ENCODE results near the gene GLYAT. TPM values are rescaled to one million over a fixed set of nuclear protein-coding genes. Genes with fewer than 3 reads are reported as not detected.
A peak's percentile ranks its signal among the peaks of the same experiment; 100 is the strongest.

Gene GLYAT, protein sequence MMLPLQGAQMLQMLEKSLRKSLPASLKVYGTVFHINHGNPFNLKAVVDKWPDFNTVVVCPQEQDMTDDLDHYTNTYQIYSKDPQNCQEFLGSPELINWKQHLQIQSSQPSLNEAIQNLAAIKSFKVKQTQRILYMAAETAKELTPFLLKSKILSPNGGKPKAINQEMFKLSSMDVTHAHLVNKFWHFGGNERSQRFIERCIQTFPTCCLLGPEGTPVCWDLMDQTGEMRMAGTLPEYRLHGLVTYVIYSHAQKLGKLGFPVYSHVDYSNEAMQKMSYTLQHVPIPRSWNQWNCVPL
- total RNA-seq = not detected

DNA sequence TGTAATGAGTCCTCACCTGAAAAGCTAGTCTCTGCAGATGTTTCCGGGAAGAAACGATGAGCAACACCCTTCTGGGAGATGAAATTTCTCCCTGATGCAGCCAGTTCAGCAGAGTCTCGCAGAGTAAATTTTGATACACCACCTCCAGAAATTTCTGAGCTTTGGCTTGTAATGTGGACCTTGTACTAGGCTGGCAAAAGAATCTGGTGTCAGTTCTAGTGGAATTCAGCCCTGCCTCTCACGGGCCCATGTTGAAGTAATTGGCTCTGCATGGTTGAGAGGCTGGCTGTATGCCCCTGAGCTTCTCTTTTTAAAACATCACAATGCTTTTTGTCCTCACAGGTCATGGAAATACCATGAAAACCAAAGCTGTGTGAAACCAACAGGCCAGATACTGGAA is at the start of gene GLYAT:
Gene GLYAT, minus strand, starts transcription at position 125 of the 400 bp plus-strand sequence. CDS start 7,447 bp downstream, outside the sequence.
- ATAC-seq = no peak

DNA sequence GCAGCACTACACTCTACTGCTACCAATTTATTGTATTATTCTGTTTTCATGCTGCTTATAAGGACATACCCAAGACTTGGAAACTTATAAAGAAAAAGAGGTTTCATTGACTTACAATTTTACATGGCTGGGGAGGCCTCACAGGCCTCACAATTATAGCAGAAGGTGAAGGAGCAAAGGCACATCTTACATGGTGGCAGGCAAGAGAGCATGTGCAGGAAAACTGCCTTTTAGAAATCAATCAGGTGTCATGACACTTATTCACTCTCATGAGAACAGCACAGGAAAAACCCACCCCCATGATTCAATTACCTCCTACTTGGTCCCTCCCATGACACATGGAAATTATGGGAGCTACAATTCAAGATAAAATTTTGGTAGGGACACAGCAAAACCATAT is 49.6 kb upstream of the GLYAT start:
- no peak for ATAC-seq

DNA sequence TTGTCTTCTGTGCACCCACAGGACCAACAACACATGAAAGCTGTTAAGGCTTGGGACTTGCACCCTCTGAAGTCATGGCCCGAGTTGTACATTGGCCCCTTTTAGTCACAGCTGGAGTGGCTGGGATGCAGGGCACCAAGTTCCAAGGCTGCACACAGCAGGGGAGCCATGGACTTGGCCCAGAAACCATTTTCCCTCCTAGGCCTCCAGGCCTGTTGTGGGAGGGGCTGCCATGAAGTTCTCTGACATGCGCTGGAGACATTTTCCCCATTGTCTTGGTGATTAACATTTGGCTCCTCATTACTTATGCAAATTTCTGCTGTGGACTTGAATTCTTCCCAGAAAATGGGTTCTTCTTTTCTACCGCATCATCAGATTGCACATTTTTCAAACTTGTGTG is 48.8 kb upstream of the GLYAT start:
- no peak for ATAC-seq

- ATAC-seq = no peak
Measured at GRCh38 chr11:58776891-58777710, 45.4 kb upstream of the GLYAT start.

DNA sequence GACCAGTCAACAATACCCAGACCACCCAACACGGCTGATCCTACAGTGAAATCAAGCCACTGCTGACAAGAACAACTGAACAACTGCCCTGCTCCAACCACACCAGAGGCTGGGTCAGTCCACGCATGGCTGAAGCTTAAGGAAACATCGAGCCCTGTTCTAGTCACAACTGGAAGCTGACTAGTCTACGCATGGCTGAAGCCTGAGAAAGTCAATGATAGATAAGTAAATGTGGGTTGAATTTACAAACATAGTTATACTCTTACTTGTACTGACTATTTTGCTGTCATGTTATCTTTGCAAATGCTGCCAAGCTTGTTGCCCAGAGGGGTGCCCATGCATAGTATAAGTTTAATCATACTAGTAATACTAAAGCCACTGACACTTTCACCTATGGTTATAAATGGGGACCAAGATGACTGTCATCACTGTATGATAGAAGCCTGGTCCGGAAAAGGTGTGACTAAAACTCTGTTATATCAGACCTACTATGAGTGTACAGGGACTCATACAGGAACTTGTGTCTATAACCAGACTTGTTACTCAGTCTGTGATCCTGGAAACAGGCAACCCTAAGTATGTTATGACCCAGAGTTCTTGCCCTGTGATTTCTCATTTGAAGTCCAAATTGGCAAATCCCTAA is 43.4 kb upstream of the GLYAT start:
- ATAC-seq = no peak

DNA sequence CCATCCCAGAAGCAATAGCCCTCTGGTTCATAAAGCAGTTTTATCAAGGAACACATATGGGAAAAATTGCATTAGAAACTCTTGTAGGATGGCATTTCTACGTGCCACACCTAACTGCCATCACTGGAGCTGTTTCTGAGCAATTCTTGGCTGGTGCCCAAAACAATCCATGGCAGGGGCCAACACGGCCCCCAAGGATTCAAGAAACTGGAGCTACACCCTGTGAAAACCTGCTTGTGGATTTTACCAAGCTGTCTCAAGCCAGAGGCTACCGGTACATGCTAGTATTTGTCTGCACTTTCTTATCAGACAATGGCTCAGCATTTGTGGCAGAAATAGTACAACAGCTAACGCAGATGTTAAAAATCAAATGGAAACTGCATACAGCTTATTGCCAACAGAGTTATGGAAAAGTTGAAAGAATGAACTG is 42.4 kb upstream of the GLYAT start:
- ATAC-seq = no peak

DNA sequence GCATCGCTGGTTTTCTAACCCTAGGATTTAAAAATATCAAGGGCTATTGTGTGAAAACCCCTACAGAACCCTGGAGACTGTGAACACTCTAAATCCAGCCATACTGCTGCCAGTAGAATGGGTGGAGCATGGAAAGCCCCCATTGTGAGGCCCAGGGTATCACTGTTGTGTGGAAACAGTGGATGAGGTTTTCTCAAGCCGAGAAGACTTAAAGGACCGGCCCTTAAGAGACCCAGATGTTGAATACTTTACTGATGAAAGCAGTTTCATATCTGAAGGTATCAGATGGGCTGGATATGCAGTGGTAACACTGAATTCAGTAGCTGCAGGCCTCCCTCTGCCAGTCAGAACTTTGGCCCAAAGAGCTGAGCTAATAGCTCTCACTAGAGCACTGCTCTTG is 41.6 kb upstream of the GLYAT start:
- no peak for ATAC-seq

- no peak for ATAC-seq
Measured at GRCh38 chr11:58772329-58773285, 40.9 kb upstream of the GLYAT start.

GRCh38 chr11:58771458-58771855 is 39.7 kb upstream of the GLYAT start:
- no peak for ATAC-seq

GRCh38 chr11:58770627-58771457 is 39.1 kb upstream of the GLYAT start:
- ATAC-seq = peak; percentile 100

- ATAC-seq = no peak
Measured at GRCh38 chr11:58770166-58770565, 38.4 kb upstream of the GLYAT start.

DNA sequence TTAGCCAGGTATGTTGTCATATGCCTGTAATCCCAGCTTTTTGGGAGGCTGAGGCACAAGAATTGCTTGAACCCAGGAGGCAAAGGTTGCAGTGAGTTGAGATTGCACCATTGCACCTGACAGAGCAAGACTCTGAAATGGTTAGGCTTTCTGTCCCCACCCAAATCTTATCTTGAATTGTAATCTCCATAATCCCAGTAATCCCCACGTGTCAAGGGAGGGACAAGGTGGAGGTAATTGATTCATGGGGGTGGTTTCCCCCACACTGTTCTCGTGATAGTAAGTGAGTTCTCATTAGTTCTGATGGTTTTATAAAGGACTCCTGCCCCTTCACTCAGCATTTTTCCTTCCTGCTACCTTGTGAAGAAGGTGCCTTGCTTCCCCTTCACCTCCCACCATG is 37.6 kb upstream of the GLYAT start:
- no peak for ATAC-seq

DNA sequence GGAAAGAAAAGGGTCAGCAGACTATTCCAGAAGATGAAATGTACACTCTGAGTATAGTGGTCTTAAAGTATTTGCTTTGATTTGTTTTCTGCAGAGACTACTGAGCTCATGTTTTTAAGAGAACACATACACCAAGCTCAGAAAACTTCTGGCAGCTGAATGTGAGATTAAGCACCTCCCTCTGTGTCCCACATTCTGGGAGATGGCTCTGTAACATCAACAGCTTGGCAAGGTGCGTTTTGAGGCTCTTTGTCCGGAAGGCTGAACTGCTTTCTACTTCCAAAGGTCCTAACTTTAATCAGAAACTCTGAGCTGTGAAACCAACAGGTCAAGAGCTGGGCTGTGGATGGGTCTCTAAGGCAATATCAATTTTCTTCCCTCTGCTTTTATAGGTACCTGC is 36.4 kb upstream of the GLYAT start:
- ATAC-seq = no peak

- ATAC-seq = no peak
Measured at GRCh38 chr11:58765078-58765477, 33.3 kb upstream of the GLYAT start.

DNA sequence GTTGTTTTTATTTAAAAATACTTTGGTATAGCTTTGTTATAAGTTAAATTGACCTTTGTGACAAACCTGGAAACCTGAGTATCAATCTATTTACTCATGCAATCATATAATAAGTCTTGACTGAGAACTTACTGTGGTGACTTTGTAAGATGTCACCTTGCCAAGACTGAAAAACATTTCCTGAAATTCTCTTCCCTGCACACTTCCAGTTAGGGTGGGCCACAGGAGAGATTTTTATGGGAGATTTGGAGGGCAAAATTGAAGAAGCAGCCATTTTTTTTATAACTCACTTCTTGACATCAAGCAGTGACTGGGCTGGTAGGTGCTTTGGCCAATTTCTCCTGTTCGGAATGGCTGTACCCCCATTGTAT is 31.4 kb upstream of the GLYAT start:
- ATAC-seq = no peak

DNA sequence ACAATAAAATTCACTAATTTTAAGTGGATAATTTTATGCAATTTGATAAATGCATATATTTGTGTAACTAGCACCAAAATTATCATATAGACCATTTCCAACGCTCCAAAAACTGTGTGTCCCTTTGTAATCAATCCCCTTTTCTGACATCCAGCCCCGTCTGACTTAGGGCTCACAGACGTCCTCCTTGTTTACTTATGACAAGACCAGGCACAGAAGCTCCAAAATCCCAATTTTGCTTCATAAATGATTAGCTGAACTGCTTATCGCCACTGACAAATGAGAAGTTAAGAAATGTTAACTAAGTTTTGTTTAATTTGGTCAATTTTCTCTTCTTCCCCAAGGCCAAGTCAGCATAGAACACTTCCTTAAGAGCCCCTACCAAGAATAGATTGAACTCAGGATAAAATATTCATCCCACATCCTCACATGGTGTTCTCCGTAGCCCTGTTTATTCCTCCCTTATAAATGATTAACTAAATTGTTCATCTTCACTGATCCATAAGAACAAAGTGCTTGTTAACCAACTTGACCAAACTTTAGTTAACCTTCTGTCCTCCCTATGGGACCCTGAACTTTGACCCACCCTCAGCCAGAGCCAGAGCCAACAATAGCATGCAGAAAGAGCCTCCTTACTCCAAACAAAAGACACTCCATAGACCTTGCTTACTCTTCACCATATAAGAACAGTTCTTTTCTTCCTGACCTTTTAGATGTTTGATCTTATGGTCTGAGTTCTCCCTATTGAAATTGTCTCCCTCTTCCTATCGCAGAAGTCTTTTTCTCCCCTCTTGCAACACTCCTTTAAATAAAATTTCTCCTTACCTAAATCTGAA is 30.8 kb upstream of the GLYAT start:
- ATAC-seq = no peak

DNA sequence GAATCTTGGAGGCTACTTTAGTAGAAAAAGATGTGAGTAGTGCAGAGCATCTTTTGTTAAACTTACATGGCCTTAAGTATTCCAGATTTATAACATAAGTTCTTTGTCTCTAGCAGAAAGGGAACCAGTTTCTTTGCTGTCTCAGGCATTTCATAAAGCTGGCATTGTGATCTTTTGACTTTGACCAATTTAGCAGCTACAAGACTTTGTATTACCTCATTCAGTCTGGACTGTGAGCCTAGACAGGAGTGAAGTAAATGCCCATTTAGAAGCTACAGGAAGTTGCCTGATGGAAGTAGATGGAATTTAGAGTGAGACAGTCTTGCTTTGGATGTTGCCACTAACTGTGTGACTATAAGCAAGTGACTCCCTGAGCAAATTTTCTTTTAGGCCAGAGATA is 25.7 kb upstream of the GLYAT start:
- ATAC-seq = no peak

DNA sequence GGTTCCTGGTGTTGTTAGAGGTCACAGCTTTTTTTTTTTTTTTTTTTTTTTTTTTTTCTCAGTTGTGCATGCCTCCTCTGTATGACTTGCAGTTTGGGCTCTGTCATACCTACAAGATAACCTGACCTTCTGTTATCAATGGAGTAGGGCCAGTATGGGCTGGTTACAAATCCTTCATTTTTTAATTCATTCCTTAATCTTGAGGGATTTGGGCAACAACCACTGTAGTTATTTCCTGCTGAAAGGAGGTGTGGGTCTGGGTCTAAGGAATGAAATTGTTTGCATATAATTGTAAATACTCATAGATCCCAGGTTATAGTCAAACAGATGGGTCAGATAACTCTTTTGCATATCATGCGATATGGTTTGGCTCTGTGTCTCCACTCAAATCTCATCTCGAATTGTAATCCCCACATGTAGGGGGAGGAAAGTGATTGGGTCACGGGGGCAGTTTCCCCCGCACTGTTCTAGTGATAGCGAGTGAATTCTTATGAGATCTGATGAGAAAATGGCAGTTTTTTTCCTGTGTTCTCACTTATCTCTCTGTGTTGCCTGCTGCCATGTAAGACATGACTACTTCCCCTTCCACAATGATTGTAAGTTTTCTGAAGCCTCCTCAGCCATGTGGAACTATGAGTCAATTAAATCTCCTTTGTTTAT is 14.1 kb upstream of the GLYAT start:
- no peak for ATAC-seq

DNA sequence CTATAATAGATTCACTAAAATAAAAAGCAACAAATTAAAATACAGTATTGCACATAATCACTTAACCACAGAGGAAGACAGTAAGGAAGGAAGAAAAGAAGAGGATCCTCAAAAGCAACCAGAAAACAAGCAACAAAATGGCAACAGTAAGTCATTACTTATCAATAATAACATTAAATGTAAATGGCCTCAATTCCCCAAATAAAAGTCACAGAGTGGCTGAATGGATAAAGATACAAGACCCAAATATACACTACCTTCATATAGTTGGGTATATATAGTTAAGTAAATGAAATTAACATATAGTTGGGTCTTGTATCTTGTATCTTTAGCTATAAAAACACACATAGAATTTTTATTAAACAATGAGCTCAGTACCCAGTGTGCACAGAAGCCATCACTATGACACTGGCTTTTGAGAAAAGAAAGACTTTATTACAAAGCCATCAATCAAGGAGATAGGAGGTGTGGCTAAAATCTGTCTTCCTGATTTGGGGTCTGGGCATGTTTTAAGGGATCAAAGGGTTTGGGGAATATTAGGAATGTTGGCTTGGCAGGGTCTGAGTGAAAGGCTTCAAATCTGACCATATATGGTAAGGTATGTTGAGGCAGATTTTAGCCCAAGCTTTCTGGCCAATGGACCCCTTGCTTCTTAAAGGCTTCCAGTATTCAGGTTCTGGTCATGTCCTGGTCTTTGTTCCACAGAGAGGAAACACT is 13.4 kb upstream of the GLYAT start:
- ATAC-seq = no peak
